GM12801 (cell line): ENCODE data around the gene BRICD5.

Experiments
- TF ChIP-seq, protein P1 (sequence below): IDR thresholded peaks from one replicate; pipeline ENCODE4 v1.5.1; 2011; ENCODE audit warnings: control low read depth; ENCODE audit not compliant: insufficient read length; ENCODE audit errors: extremely low read depth

The BRICD5 gene

GRCh38 chr16:2205104-2205966, 5.3 kb downstream of the BRICD5 start, which contains the start of gene MLST8:
Gene MLST8, plus strand, starts transcription at chr16:2205454. Its CDS starts 632 bp downstream, at chr16:2206086.
- TF ChIP-seq, protein P1, sequence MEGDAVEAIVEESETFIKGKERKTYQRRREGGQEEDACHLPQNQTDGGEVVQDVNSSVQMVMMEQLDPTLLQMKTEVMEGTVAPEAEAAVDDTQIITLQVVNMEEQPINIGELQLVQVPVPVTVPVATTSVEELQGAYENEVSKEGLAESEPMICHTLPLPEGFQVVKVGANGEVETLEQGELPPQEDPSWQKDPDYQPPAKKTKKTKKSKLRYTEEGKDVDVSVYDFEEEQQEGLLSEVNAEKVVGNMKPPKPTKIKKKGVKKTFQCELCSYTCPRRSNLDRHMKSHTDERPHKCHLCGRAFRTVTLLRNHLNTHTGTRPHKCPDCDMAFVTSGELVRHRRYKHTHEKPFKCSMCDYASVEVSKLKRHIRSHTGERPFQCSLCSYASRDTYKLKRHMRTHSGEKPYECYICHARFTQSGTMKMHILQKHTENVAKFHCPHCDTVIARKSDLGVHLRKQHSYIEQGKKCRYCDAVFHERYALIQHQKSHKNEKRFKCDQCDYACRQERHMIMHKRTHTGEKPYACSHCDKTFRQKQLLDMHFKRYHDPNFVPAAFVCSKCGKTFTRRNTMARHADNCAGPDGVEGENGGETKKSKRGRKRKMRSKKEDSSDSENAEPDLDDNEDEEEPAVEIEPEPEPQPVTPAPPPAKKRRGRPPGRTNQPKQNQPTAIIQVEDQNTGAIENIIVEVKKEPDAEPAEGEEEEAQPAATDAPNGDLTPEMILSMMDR: no peak

DNA sequence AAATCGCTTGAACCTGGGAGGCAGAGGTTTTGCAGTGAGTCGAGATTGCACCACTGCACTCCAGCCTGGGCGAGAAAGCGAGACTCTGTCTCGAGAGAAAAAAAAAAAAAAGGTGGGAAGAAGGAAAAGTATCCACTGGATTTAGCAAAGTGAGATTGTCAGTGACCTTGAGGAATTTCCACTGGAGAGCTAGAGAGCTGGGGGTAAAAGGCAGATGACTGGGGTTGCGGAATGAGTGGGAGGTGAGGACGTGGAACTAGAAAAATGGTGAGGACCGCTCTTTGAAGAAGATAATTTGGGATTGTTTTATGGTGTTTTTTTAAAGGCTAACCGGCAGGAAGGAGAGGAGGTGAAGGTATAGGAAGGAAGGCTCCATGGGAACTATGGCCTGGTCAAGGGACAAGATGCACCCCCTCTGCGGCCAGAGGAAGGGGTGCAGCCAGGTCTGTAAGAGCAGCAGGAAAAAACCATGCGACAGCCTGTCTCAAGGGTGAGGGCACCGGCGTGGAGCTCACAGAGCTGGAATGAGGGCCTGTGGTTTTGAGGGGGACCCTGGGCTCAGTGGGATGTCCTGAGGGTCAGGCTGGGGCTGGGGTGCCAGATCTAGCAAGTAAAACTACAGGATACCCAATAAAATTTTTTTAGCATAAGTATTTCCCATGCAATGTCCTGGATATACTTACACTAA, 6.1 kb downstream of the BRICD5 start:
- TF ChIP-seq, protein P1: no peak

DNA sequence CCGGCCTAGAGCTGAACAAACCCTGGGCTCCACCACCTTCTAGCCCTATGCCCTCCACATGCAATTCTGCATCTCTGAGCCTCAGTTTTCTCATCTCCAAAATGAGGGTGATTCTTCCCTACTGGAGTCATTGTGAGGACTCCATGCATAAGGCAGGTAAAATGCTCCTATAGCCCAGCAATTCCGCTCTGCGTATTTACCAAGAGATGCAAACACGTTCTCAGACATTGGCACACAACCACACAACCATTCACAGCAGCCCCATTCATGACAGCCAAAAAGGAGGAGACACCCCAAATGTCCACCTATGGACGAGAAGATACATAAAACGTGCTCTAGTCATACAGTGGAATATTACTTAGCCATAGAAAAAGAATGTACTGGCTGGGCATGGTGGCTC, 10.3 kb downstream of the BRICD5 start:
- TF ChIP-seq, protein P1: no peak

GRCh38 chr16:2199621-2200139, 11.0 kb downstream of the BRICD5 start:
- TF ChIP-seq, protein P1: no peak

DNA sequence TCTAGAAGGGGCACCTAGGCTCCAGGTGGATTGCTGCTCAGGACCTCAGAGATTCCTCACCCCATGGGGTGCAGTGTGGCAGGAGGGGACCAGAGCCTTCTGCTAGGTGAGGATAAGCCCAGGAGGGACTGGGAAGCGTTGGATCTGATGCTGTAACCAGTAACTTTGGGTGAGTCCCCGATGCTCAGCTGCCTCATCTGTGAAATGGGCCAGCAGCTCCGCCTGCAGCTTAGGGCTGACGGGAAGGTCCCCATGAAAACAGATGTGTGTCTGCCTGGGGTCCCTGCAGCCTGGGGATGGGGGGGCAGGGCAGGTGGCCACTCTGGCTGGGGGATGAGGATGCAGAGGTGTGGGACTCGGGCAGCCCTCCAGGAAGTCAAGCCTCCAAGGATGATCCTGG, 11.6 kb downstream of the BRICD5 start:
- TF ChIP-seq, protein P1: no peak

DNA sequence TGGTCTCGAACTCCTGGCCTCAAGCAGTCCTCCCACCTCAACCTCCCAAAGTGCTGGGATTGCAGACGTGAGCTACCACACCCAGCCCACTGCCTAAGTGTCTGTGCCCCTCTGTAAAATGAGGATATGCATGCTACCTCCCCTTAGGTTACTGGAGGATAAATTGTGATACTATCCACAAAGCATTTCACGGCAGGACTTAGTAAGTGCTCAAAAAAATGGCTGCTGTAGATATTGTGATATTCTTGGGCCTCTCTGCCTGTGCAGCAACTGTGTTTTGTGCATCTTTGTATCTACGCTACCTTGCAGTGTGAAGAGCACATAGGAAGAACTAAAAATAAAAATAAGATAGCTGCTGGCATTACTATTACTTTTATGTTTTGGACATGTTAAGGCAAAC, 12.4 kb downstream of the BRICD5 start:
- TF ChIP-seq, protein P1: no peak

DNA sequence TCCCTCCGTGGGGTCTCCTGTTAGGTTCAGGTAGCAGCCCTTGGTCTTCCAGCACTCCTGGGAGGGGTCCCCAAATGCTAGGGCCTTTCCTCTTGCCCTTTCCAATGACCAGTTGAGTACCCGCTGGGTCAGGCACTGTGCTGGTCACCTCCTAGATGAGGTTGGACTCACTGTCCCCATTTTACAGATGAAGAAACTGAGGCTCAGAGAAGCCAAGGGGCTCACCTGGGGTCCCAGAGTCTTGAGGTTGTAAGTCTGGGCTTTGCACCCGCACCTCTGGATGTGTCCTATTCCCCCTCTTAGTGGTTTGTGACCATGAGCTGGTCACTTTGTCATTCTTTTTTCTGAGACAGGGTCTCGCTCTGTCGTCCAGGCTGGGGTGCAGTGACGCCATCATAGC, 12.9 kb downstream of the BRICD5 start:
- TF ChIP-seq, protein P1: no peak
